Right renal cortex interstitium (tissue), 3 donors: ENCODE results near the gene LCA5L. TPM values are rescaled to one million over a fixed set of nuclear protein-coding genes. Genes with fewer than 3 reads are reported as not detected.
"Not testable (repeated sequence)": the region's sequence is repeated elsewhere in the genome, so short reads cannot be mapped to it uniquely, and the experiment has no call there.

Experiments used
- DNase-seq, 3 donors: peaks; one replicate each; pipeline ENCODE4 v3.0.0-alpha.2; 2013; ENCODE audit warnings: low read depth in 3 of 3, low spot score in 2 of 3
- polyA plus RNA-seq, 3 donors: library from polyadenylated mRNA; unstranded; fragments of 120-200 nt; gene quantifications; one replicate each; pipeline ENCODE4 v1.2.1, GENCODE V29; 2013; ENCODE audit not compliant: insufficient read length in 3 of 3

Gene LCA5L
- polyA plus RNA-seq, 3 donors = 5.0 to 6.5 (median 5.4) TPM

- DNase-seq = no peak
Measured at GRCh38 chr21:39388811-39389155, 56.8 kb downstream of the LCA5L start.

- DNase-seq = peak in 1 of 3 donors; percentile 65
Measured at GRCh38 chr21:39388038-39388810, 57.4 kb downstream of the LCA5L start.

- peak in 1 of 3 donors; percentile 80 for DNase-seq
Measured at GRCh38 chr21:39387461-39388037, 58.0 kb downstream of the LCA5L start.

GRCh38 chr21:39386899-39387298 lies 58.7 kb downstream of the LCA5L start:
- no peak for DNase-seq

GRCh38 chr21:39386194-39386593 lies 59.4 kb downstream of the LCA5L start:
- DNase-seq = no peak

- peak in 1 of 3 donors; percentile 68 for DNase-seq
Measured at GRCh38 chr21:39385299-39386145, 60.1 kb downstream of the LCA5L start.

GRCh38 chr21:39384674-39385298 lies 60.8 kb downstream of the LCA5L start:
- DNase-seq = no peak

- DNase-seq = not testable (repeated sequence)
Measured at GRCh38 chr21:39382096-39382495, 63.5 kb downstream of the LCA5L start.

GRCh38 chr21:39381009-39381408 lies 64.6 kb downstream of the LCA5L start:
- no peak for DNase-seq

GRCh38 chr21:39379986-39380891 lies 65.3 kb downstream of the LCA5L start:
- DNase-seq = peak in 1 of 3 donors; percentile 88

GRCh38 chr21:39377444-39378050 lies 68.0 kb downstream of the LCA5L start:
- no peak for DNase-seq

- no peak for DNase-seq
Measured at GRCh38 chr21:39375446-39375845, 70.1 kb downstream of the LCA5L start.

- DNase-seq = no peak
Measured at GRCh38 chr21:39374046-39374445, 71.5 kb downstream of the LCA5L start.

GRCh38 chr21:39373634-39374033 lies 71.9 kb downstream of the LCA5L start:
- no peak for DNase-seq

GRCh38 chr21:39369896-39370288 lies 75.7 kb downstream of the LCA5L start:
- DNase-seq = not testable (repeated sequence)

GRCh38 chr21:39367783-39368182 lies 77.8 kb downstream of the LCA5L start:
- DNase-seq = no peak

GRCh38 chr21:39366563-39366962 lies 79.0 kb downstream of the LCA5L start:
- no peak for DNase-seq

- no peak for DNase-seq
Measured at GRCh38 chr21:39364949-39365348, 80.6 kb downstream of the LCA5L start.
